Caco-2 (cell line): Measurements from ENCODE around the gene TMEM171. TPM values are rescaled to one million over a fixed set of nuclear protein-coding genes. Genes with fewer than 3 reads are reported as not detected.

ENCODE experiments used
- BruUV-seq: library from RNA; stranded (reverse); fragments of 400-500 nt; replicated peaks from 2 replicates; lab custom pipeline; 2021; lab: Mats Ljungman, UMichigan
- CTCF ChIA-PET: fragments of 300-600 bp; sonication (Branson Sonifier 250); formaldehyde crosslinking; loops from one replicate; lab custom pipeline; 2022; ENCODE audit warnings: antibody characterized with exemption; lab: Charles Lee
- POLR2A ChIA-PET: fragments of 300-600 bp; sonication (Branson Sonifier 250); formaldehyde crosslinking; loops from one replicate; lab custom pipeline; 2022; ENCODE audit warnings: antibody characterized with exemption; lab: Charles Lee
- DNase-seq, 2 experiments: peaks; one replicate each; pipeline versions ENCODE4 v3.0.0 to v3.0.0-alpha.2; 2020 to 2022
- H3K27me3 ChIP-seq: replicated peaks from 2 replicates; pipeline ENCODE4 v1.6.0; 2011; ENCODE audit warnings: low read length; ENCODE audit not compliant: control insufficient read depth, insufficient read depth
- H3K36me3 ChIP-seq: 2 replicates; pipeline ENCODE4 v1.5.1; 2011; ENCODE audit warnings: low read length; ENCODE audit not compliant: control insufficient read depth, insufficient read depth
- H3K4me1 ChIP-seq: fragments of 250-450 bp; sonication (Bioruptor Pico); 2 replicates; pipeline ENCODE4 v1.5.1; 2020; ENCODE audit warnings: mild to moderate bottlenecking
- H3K4me3 ChIP-seq: 2 replicates; pipeline ENCODE4 v1.5.1; 2011; ENCODE audit warnings: low read depth, mild to moderate bottlenecking, control low read depth, low read length
- H3K9me3 ChIP-seq: fragments of 250-450 bp; sonication (Bioruptor Pico); 2 replicates; pipeline ENCODE4 v1.5.1; 2020; ENCODE audit warnings: mild to moderate bottlenecking, moderate library complexity
- H3K27ac Mint-ChIP-seq: one replicate; pipeline ENCODE4 v1.8.0; 2022; ENCODE audit warnings: mixed read lengths; ENCODE audit not compliant: unreplicated experiment
- H3K27me3 Mint-ChIP-seq: one replicate; pipeline ENCODE4 v1.8.0; 2022; ENCODE audit warnings: mixed read lengths; ENCODE audit not compliant: insufficient read depth, unreplicated experiment
- H3K36me3 Mint-ChIP-seq: one replicate; pipeline ENCODE4 v1.8.0; 2022; ENCODE audit warnings: mild to moderate bottlenecking, mixed read lengths; ENCODE audit not compliant: insufficient read depth, unreplicated experiment
- H3K4me1 Mint-ChIP-seq: one replicate; pipeline ENCODE4 v1.8.0; 2022; ENCODE audit warnings: low read depth, mixed read lengths; ENCODE audit not compliant: unreplicated experiment
- H3K4me3 Mint-ChIP-seq: one replicate; pipeline ENCODE4 v1.8.0; 2022; ENCODE audit warnings: mild to moderate bottlenecking, moderate library complexity, mixed read lengths; ENCODE audit not compliant: unreplicated experiment
- H3K9me3 Mint-ChIP-seq: one replicate; pipeline ENCODE4 v1.8.0; 2022; ENCODE audit warnings: mixed read lengths; ENCODE audit not compliant: unreplicated experiment
- intact Hi-C: fragments of 100-400 bp; cut with micrococcal nuclease; formaldehyde crosslinking; loops from one replicate; pipeline ENCODE4 v1.10.0; 2022; ENCODE audit not compliant: unreplicated experiment
- total RNA-seq: library from RNA; stranded (reverse); gene quantifications from 2 replicates; pipeline ENCODE4 v1.2.3, GENCODE V29; 2022
- TF ChIP-seq, protein P1 (sequence below), 2 experiments: fragments of 200-600 bp in 1 of 2; IDR thresholded peaks; 1 replicate in 1 of 2; 2 replicates in 1 of 2; pipeline versions ENCODE4 v1.5.1 to v1.8.0; 2011 to 2022; ENCODE audit warnings: antibody characterized with exemption in 1 of 2, control low read depth in 1 of 2, inconsistent platforms in 1 of 2, low read depth in 1 of 2, low read length in 1 of 2, mild to moderate bottlenecking in 1 of 2, moderate library complexity in 1 of 2; ENCODE audit not compliant: insufficient read depth in 1 of 2, severe bottlenecking in 1 of 2, unreplicated experiment in 1 of 2

The TMEM171 gene
- total RNA-seq, 1 experiment from 2014 or later, result 1.2 TPM

DNA sequence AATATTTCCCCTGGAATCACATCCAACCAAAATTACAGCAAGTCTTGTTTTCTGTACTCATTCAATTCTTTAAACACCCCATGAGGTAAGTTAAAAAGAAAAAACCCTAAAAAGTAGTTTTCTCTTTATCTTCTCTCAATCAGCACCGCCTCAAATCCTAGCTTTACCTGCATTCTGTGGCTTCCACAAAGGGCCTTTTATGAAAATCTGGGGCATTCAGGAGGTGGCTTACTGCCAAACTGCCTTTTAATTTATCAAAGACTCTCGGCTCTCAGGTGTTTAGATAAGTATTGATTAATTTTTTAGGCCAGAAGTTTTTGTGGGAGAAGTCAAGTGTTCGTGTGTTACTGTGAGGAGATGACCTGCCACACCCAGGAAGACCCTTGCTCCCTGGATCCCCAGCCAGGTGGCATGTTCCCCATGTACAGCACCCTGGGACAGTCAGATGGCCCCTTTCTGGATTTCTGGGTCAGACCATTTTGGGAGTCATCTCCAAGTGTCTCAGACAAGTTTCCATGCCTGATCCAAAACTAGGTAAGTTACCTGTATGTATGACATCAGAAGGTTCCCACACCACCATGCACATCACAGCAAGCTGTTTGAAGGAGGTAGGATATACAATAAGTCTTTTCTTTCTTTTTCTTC lies 6.2 kb upstream of the TMEM171 start:
- intact Hi-C loops, result no loop called here
- Mint-ChIP-seq H3K36me3 (no peaks in the 10 kb centered on the region), H3K27me3 (peaks cover 6% of the 10 kb centered on the region), H3K4me1 (peaks cover 6% of the 10 kb centered on the region), H3K9me3 (no peaks in the 10 kb centered on the region), H3K27ac (no peak overlapping the region), H3K4me3 (no peak overlapping the region)
- Histone ChIP-seq H3K36me3 (no peaks in the 10 kb centered on the region), H3K4me3 (no peak overlapping the region), H3K9me3 (no peaks in the 10 kb centered on the region), H3K27me3 (no peaks in the 10 kb centered on the region), H3K4me1 (peaks cover 22% of the 10 kb centered on the region)
- no peak for DNase-seq
- no TSS peak for BruUV-seq
- POLR2A ChIA-PET, result no interaction called here
- CTCF ChIA-PET, result no interaction called here
- TF ChIP-seq, protein P1, sequence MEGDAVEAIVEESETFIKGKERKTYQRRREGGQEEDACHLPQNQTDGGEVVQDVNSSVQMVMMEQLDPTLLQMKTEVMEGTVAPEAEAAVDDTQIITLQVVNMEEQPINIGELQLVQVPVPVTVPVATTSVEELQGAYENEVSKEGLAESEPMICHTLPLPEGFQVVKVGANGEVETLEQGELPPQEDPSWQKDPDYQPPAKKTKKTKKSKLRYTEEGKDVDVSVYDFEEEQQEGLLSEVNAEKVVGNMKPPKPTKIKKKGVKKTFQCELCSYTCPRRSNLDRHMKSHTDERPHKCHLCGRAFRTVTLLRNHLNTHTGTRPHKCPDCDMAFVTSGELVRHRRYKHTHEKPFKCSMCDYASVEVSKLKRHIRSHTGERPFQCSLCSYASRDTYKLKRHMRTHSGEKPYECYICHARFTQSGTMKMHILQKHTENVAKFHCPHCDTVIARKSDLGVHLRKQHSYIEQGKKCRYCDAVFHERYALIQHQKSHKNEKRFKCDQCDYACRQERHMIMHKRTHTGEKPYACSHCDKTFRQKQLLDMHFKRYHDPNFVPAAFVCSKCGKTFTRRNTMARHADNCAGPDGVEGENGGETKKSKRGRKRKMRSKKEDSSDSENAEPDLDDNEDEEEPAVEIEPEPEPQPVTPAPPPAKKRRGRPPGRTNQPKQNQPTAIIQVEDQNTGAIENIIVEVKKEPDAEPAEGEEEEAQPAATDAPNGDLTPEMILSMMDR (IDR thresholded peaks at IDR 0.05; ENCODE audit: insufficient read depth in 1 of 2, low read depth in 1 of 2, low read length in 1 of 2, severe bottlenecking in 1 of 2, unreplicated experiment in 1 of 2), result no peak

GRCh38 chr5:73115399-73116051 lies 4.8 kb upstream of the TMEM171 start:
- CTCF ChIA-PET, result interaction anchor here (0.9 to 1.1 kb wide), 2 partner anchors 19 to 86 kb away, joined by 3 to 9 read pairs; no protein-coding TSS in a partner anchor
- H3K27me3 ChIP-seq, result no peaks in the 10 kb centered on the region
- BruUV-seq, result no TSS peak
- no peaks in the 10 kb centered on the region for H3K9me3 ChIP-seq
- H3K4me3 ChIP-seq, result no peak overlapping the region
- Mint-ChIP-seq H3K36me3 (no peaks in the 10 kb centered on the region), H3K4me3 (no peak overlapping the region), H3K27me3 (peaks cover under 1% of the 10 kb centered on the region), H3K9me3 (no peaks in the 10 kb centered on the region), H3K27ac (no peak overlapping the region), H3K4me1 (peaks cover 6% of the 10 kb centered on the region)
- H3K36me3 ChIP-seq, result no peaks in the 10 kb centered on the region
- TF ChIP-seq, protein P1 (IDR thresholded peaks at IDR 0.05; ENCODE audit: insufficient read depth in 1 of 2, low read depth in 1 of 2, low read length in 1 of 2, severe bottlenecking in 1 of 2, unreplicated experiment in 1 of 2), result no peak
- intact Hi-C loops, result no loop called here
- POLR2A ChIA-PET, result no interaction called here
- peaks cover 25% of the 10 kb centered on the region for H3K4me1 ChIP-seq
- DNase-seq, result peak; percentile 35 to 58

DNA sequence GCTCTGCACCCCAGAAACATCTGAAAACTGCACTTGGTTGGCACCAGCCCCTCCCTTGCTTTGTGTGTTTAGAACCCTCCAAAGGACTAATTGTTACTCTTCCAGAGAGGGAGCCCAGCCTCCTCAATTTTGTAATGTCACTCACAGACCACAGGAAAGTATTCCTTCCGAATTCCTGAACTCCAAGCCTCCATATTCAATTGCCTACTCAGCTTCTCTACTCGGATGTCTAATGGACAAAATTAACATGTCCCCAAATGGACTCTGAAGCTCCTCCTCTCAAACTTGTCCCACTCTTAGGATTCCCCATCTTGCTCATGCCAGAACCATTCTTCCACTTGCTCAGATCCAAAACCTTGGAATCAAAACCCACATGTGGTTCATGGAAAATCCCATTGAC lies 3.9 kb upstream of the TMEM171 start:
- Histone ChIP-seq H3K27me3 (no peaks in the 10 kb centered on the region), H3K9me3 (no peaks in the 10 kb centered on the region), H3K4me1 (peaks cover 30% of the 10 kb centered on the region), H3K4me3 (no peak overlapping the region), H3K36me3 (no peaks in the 10 kb centered on the region)
- DNase-seq, result no peak
- H3K27ac Mint-ChIP-seq, result no peak overlapping the region
- TF ChIP-seq, protein P1 (IDR thresholded peaks at IDR 0.05; ENCODE audit: insufficient read depth in 1 of 2, low read depth in 1 of 2, low read length in 1 of 2, severe bottlenecking in 1 of 2, unreplicated experiment in 1 of 2), result no peak
- peaks cover 3% of the 10 kb centered on the region for H3K27me3 Mint-ChIP-seq
- POLR2A ChIA-PET, result no interaction called here
- H3K36me3 Mint-ChIP-seq, result no peaks in the 10 kb centered on the region
- CTCF ChIA-PET, result interaction anchor here (0.9 to 1.1 kb wide), 2 partner anchors 20 to 85 kb away, joined by 3 to 9 read pairs; no protein-coding TSS in a partner anchor
- H3K4me1 Mint-ChIP-seq, result peaks cover 6% of the 10 kb centered on the region
- H3K9me3 Mint-ChIP-seq, result no peaks in the 10 kb centered on the region
- BruUV-seq, result no TSS peak
- no peak overlapping the region for H3K4me3 Mint-ChIP-seq
- intact Hi-C loops, result no loop called here
